ENCODE data around the gene CROCC. TPM values are rescaled to one million over a fixed set of nuclear protein-coding genes. Genes with fewer than 3 reads are reported as not detected.
"Not testable (repeated sequence)": the region's sequence is repeated elsewhere in the genome, so short reads cannot be mapped to it uniquely, and the experiment has no call there.

Gene CROCC
- total and polyA plus RNA-seq, 9 of the 15 experiments (the other 6 are each of a cell fraction or from before 2014, with no cell fraction given), result 0.17 to 15.4 (median 7.6) TPM

DNA sequence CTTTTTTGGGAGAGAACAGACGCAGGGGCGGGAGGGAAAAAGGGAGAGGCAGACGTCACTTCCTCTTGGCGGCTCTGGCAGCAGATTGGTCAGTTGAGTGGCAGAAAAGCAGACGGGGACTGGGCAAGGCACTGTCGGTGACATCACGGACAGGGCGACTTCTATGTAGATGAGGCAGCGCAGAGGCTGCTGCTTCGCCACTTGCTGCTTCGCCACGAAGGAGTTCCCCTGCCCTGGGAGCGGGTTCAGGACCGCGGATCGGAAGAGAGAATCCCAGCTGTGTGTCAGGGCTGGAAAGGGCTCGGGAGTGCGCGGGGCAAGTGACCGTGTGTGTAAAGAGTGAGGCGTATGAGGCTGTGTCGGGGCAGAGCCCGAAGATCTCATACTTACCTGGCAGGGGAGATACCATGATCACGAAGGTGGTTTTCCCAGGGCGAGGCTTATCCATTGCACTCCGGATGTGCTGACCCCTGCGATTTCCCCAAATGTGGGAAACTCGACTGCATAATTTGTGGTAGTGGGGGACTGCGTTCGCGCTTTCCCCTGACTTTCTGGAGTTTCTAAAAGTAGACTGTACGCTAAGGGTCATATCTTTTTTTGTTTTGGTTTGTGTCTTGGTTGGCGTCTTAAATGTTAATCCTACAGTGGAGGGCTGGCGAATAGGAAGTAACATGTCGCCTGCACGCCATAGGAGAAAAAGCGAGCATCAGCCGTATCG lies 26.0 kb upstream of the CROCC start, which contains the start of gene RNU1-2 (continued):
- TF ChIP-seq MYC (IDR thresholded peaks at IDR 0.05; ENCODE audit: low read depth, low read length) (peak; percentile 27; the same call in 1 of the 2 replicates), ESRRA (IDR thresholded peaks at IDR 0.05; ENCODE audit: borderline replicate concordance, low read depth) (peak; percentile 13; the same call in 1 of the 2 replicates), ELF2 (CRISPR knock-in tag; IDR thresholded peaks at IDR 0.05) (peak; percentile 83), ZNF174 (CRISPR knock-in tag; IDR thresholded peaks at IDR 0.05) (peak; percentile 87; the same call in 1 of the 2 replicates), E4F1 (CRISPR knock-in tag; IDR thresholded peaks at IDR 0.05; ENCODE audit: borderline replicate concordance) (peak; percentile 49; the same call in 1 of the 2 replicates), KLF6 (CRISPR knock-in tag; IDR thresholded peaks at IDR 0.05; ENCODE audit: borderline replicate concordance) (peak; percentile 31; the same call in 1 of the 2 replicates), ATF3 (IDR thresholded peaks at IDR 0.05) (peak; percentile 61), ATF3 (CRISPR knock-in tag; conservative IDR thresholded peaks at IDR 0.05) (peak; percentile 90)
- not testable (repeated sequence) for TF ChIP-seq MYC (CRISPR knock-in tag; IDR thresholded peaks at IDR 0.05; ENCODE audit: borderline replicate concordance, low read depth)
- TF ChIP-seq, protein P1, sequence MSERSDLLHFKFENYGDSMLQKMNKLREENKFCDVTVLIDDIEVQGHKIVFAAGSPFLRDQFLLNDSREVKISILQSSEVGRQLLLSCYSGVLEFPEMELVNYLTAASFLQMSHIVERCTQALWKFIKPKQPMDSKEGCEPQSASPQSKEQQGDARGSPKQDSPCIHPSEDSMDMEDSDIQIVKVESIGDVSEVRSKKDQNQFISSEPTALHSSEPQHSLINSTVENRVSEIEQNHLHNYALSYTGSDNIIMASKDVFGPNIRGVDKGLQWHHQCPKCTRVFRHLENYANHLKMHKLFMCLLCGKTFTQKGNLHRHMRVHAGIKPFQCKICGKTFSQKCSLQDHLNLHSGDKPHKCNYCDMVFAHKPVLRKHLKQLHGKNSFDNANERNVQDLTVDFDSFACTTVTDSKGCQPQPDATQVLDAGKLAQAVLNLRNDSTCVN (CRISPR knock-in tag; IDR thresholded peaks at IDR 0.05), result peak; percentile 99
- TF ChIP-seq, protein P2, sequence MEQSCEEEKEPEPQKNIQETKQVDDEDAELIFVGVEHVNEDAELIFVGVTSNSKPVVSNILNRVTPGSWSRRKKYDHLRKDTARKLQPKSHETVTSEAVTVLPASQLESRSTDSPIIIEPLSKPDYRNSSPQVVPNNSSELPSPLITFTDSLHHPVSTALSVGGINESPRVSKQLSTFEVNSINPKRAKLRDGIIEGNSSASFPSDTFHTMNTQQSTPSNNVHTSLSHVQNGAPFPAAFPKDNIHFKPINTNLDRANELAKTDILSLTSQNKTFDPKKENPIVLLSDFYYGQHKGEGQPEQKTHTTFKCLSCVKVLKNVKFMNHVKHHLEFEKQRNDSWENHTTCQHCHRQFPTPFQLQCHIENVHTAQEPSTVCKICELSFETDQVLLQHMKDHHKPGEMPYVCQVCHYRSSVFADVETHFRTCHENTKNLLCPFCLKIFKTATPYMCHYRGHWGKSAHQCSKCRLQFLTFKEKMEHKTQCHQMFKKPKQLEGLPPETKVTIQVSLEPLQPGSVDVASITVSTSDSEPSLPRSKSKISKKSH (CRISPR knock-in tag; IDR thresholded peaks at IDR 0.05), result peak; percentile 80; the same call in 1 of the 2 replicates
- TF ChIP-seq, protein P3, sequence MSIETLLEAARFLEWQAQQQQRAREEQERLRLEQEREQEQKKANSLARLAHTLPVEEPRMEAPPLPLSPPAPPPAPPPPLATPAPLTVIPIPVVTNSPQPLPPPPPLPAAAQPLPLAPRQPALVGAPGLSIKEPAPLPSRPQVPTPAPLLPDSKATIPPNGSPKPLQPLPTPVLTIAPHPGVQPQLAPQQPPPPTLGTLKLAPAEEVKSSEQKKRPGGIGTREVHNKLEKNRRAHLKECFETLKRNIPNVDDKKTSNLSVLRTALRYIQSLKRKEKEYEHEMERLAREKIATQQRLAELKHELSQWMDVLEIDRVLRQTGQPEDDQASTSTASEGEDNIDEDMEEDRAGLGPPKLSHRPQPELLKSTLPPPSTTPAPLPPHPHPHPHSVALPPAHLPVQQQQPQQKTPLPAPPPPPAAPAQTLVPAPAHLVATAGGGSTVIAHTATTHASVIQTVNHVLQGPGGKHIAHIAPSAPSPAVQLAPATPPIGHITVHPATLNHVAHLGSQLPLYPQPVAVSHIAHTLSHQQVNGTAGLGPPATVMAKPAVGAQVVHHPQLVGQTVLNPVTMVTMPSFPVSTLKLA (conservative IDR thresholded peaks at IDR 0.05), result peak in 1 of 2 experiments; percentile 61; a peak in 2 of 4 replicates
